AG09319 (cell line): ENCODE results near the gene SSRP1.

Source experiments
- DNase-seq: peaks from one replicate; pipeline ENCODE4 v3.0.0-alpha.2; 2010; ENCODE audit warnings: low read depth; ENCODE audit errors: extremely low read depth
- CTCF ChIP-seq: IDR thresholded peaks from 2 replicates; pipeline ENCODE4 v1.5.1; 2011; ENCODE audit warnings: low read depth, mild to moderate bottlenecking, inconsistent platforms, low read length, moderate library complexity

Gene SSRP1

GRCh38 chr11:57308426-57309060 lies 27.1 kb downstream of the SSRP1 start:
- no peak for TF ChIP-seq CTCF
- no peak for DNase-seq

- no peak for TF ChIP-seq CTCF
- no peak for DNase-seq
These were observed 27.9 kb downstream of the SSRP1 start for GRCh38 chr11:57307666-57308270.

GRCh38 chr11:57306940-57307565 lies 28.6 kb downstream of the SSRP1 start:
- TF ChIP-seq CTCF: no peak
- no peak for DNase-seq

GRCh38 chr11:57306161-57306876 lies 29.4 kb downstream of the SSRP1 start:
- DNase-seq: no peak
- no peak for TF ChIP-seq CTCF

GRCh38 chr11:57305523-57305922 lies 30.2 kb downstream of the SSRP1 start:
- no peak for TF ChIP-seq CTCF

GRCh38 chr11:57303990-57304579 lies 31.6 kb downstream of the SSRP1 start:
- no peak for TF ChIP-seq CTCF
- DNase-seq: no peak

More at GRCh38 chr11:57305523-57305922, 30.2 kb downstream of the SSRP1 start:
- DNase-seq: no peak
